ENCODE data around the gene WDR6. TPM values are rescaled to one million over a fixed set of nuclear protein-coding genes. Genes with fewer than 3 reads are reported as not detected.

WDR6 gene
- total RNA-seq, 1 donor from 2014 or later: 54.3 TPM

DNA sequence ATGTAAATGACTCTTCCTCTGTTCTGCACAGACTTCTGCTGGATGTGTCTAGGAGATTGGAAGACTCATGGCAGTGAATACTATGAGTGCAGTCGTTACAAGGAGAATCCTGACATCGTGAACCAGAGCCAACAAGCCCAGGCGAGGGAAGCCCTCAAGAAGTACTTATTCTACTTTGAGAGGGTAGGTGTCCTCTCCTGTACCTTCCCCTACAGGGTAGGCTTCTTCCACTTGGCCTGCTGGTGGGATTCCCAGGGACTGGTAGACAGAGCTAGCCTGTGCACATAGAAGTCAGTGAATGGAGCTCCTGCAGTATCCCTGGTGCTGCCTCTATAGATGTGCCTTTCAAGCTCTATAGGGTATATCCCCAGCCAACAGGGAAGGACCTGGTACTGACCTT, 27.7 kb upstream of the WDR6 start:
- Histone ChIP-seq H3K9ac (ENCODE audit: low read depth in 1 of 3, low read length in 3 of 3) (no peak overlapping the region), H3K4me1 (ENCODE audit: control insufficient read depth in 3 of 3, insufficient read depth in 3 of 3, low read length in 3 of 3) (no peaks in the 10 kb centered on the region), H3K27ac (ENCODE audit: low read depth, low read length) (no peak overlapping the region), H3K9me3 (ENCODE audit: control insufficient read depth in 3 of 3, low read length in 3 of 3) (no peaks in the 10 kb centered on the region), H3K36me3 (ENCODE audit: control insufficient read depth in 3 of 3, insufficient read depth in 3 of 3, low read length in 3 of 3) (peaks cover 66 to 89% (median 74%) of the 10 kb centered on the region in 3 donors), H3K27me3 (ENCODE audit: control insufficient read depth in 3 of 3, insufficient read depth in 3 of 3, low read length in 3 of 3) (no peaks in the 10 kb centered on the region), H3K4me3 (ENCODE audit: low read length in 3 of 3) (no peak overlapping the region)

- H3K27ac ChIP-seq (ENCODE audit: low read depth, low read length): no peak overlapping the region
- H3K9ac ChIP-seq (ENCODE audit: low read depth in 1 of 3, low read length in 3 of 3): no peak overlapping the region
Measured at GRCh38 chr3:48980295-48980694, 26.9 kb upstream of the WDR6 start.

GRCh38 chr3:48982016-48982415, 25.2 kb upstream of the WDR6 start:
- no peak overlapping the region for H3K4me3 ChIP-seq (ENCODE audit: low read length in 3 of 3)
- no peaks in the 10 kb centered on the region for H3K27me3 ChIP-seq (ENCODE audit: control insufficient read depth in 3 of 3, insufficient read depth in 3 of 3, low read length in 3 of 3)
- peaks cover 58 to 79% (median 76%) of the 10 kb centered on the region in 3 donors for H3K36me3 ChIP-seq (ENCODE audit: control insufficient read depth in 3 of 3, insufficient read depth in 3 of 3, low read length in 3 of 3)
- no peak overlapping the region for H3K9ac ChIP-seq (ENCODE audit: low read depth in 1 of 3, low read length in 3 of 3)
- H3K27ac ChIP-seq (ENCODE audit: low read depth, low read length): no peak overlapping the region
- H3K4me1 ChIP-seq (ENCODE audit: control insufficient read depth in 3 of 3, insufficient read depth in 3 of 3, low read length in 3 of 3): no peaks in the 10 kb centered on the region
- no peaks in the 10 kb centered on the region for H3K9me3 ChIP-seq (ENCODE audit: control insufficient read depth in 3 of 3, low read length in 3 of 3)

More at GRCh38 chr3:48980295-48980694, 26.9 kb upstream of the WDR6 start:
- H3K27me3 ChIP-seq (ENCODE audit: control insufficient read depth in 3 of 3, insufficient read depth in 3 of 3, low read length in 3 of 3): no peaks in the 10 kb centered on the region
- H3K9me3 ChIP-seq (ENCODE audit: control insufficient read depth in 3 of 3, low read length in 3 of 3): no peaks in the 10 kb centered on the region
- peaks cover 64 to 85% (median 74%) of the 10 kb centered on the region in 3 donors for H3K36me3 ChIP-seq (ENCODE audit: control insufficient read depth in 3 of 3, insufficient read depth in 3 of 3, low read length in 3 of 3)
- H3K4me1 ChIP-seq (ENCODE audit: control insufficient read depth in 3 of 3, insufficient read depth in 3 of 3, low read length in 3 of 3): no peaks in the 10 kb centered on the region
- H3K4me3 ChIP-seq (ENCODE audit: low read length in 3 of 3): no peak overlapping the region

DNA sequence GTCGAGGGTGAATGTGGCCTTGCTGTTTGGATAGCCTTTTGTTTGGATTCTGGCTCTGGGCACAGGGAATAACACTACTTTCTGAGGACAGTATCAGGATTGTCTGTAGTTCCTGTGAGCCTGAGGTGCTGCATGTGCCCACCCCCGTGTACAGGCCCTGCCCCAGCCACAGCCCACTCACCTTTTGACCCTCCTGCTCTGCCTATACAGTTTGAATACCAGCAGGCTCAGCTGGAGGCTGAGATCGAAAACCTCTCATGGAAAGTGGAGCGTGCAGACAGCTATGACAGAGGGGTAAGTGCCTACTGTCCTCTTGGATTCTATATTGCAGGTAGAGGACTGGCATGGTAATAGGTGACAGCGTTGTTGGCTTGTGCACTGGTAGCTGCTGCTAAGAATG, 24.5 kb upstream of the WDR6 start:
- Histone ChIP-seq H3K27ac (ENCODE audit: low read depth, low read length) (no peak overlapping the region), H3K4me3 (ENCODE audit: low read length in 3 of 3) (no peak overlapping the region), H3K9me3 (ENCODE audit: control insufficient read depth in 3 of 3, low read length in 3 of 3) (no peaks in the 10 kb centered on the region), H3K9ac (ENCODE audit: low read depth in 1 of 3, low read length in 3 of 3) (no peak overlapping the region), H3K27me3 (ENCODE audit: control insufficient read depth in 3 of 3, insufficient read depth in 3 of 3, low read length in 3 of 3) (no peaks in the 10 kb centered on the region), H3K4me1 (ENCODE audit: control insufficient read depth in 3 of 3, insufficient read depth in 3 of 3, low read length in 3 of 3) (no peaks in the 10 kb centered on the region), H3K36me3 (ENCODE audit: control insufficient read depth in 3 of 3, insufficient read depth in 3 of 3, low read length in 3 of 3) (peaks cover 54 to 73% (median 72%) of the 10 kb centered on the region in 3 donors)

DNA sequence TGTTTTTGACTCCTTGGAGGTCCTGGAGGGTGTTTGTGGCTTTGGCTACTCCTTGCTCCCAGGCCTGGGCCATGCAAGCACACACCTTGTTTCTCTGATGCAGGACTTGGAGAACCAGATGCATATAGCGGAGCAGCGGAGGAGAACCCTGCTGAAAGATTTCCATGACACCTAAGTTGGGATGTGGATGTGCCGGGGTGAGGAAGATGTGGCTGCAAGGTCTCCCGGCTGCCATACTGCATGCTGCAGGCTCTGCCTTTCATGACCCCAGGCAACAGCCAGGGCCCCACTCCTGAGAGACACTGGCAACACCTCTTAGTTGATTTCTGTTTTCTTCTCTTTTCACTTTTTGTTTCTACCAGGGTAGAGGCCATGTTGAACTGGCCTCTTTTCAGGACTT, 24.1 kb upstream of the WDR6 start:
- H3K27ac ChIP-seq (ENCODE audit: low read depth, low read length): no peak overlapping the region

GRCh38 chr3:48984663-48985062, 22.5 kb upstream of the WDR6 start:
- Histone ChIP-seq H3K9me3 (ENCODE audit: control insufficient read depth in 3 of 3, low read length in 3 of 3) (no peaks in the 10 kb centered on the region), H3K27me3 (ENCODE audit: control insufficient read depth in 3 of 3, insufficient read depth in 3 of 3, low read length in 3 of 3) (no peaks in the 10 kb centered on the region), H3K9ac (ENCODE audit: low read depth in 1 of 3, low read length in 3 of 3) (peak overlapping the region in 1 of 3 donors; percentile 4), H3K36me3 (ENCODE audit: control insufficient read depth in 3 of 3, insufficient read depth in 3 of 3, low read length in 3 of 3) (peaks cover 44 to 60% (median 57%) of the 10 kb centered on the region in 3 donors), H3K27ac (ENCODE audit: low read depth, low read length) (no peak overlapping the region), H3K4me3 (ENCODE audit: low read length in 3 of 3) (no peak overlapping the region), H3K4me1 (ENCODE audit: control insufficient read depth in 3 of 3, insufficient read depth in 3 of 3, low read length in 3 of 3) (peaks cover 8 to 9% (median 9%) of the 10 kb centered on the region in 3 donors)

More for the DNA sequence above, 24.1 kb upstream of the WDR6 start:
- peaks cover 54 to 69% (median 68%) of the 10 kb centered on the region in 3 donors for H3K36me3 ChIP-seq (ENCODE audit: control insufficient read depth in 3 of 3, insufficient read depth in 3 of 3, low read length in 3 of 3)
- no peaks in the 10 kb centered on the region for H3K4me1 ChIP-seq (ENCODE audit: control insufficient read depth in 3 of 3, insufficient read depth in 3 of 3, low read length in 3 of 3)
- no peak overlapping the region for H3K4me3 ChIP-seq (ENCODE audit: low read length in 3 of 3)
- no peaks in the 10 kb centered on the region for H3K27me3 ChIP-seq (ENCODE audit: control insufficient read depth in 3 of 3, insufficient read depth in 3 of 3, low read length in 3 of 3)
- no peak overlapping the region for H3K9ac ChIP-seq (ENCODE audit: low read depth in 1 of 3, low read length in 3 of 3)
- H3K9me3 ChIP-seq (ENCODE audit: control insufficient read depth in 3 of 3, low read length in 3 of 3): no peaks in the 10 kb centered on the region

GRCh38 chr3:48985831-48986376, 21.3 kb upstream of the WDR6 start:
- Histone ChIP-seq H3K4me3 (ENCODE audit: low read length in 3 of 3) (no peak overlapping the region), H3K9me3 (ENCODE audit: control insufficient read depth in 3 of 3, low read length in 3 of 3) (no peaks in the 10 kb centered on the region), H3K27me3 (ENCODE audit: control insufficient read depth in 3 of 3, insufficient read depth in 3 of 3, low read length in 3 of 3) (no peaks in the 10 kb centered on the region), H3K9ac (ENCODE audit: low read depth in 1 of 3, low read length in 3 of 3) (no peak overlapping the region), H3K36me3 (ENCODE audit: control insufficient read depth in 3 of 3, insufficient read depth in 3 of 3, low read length in 3 of 3) (peaks cover 35 to 51% (median 45%) of the 10 kb centered on the region in 3 donors), H3K27ac (ENCODE audit: low read depth, low read length) (no peak overlapping the region), H3K4me1 (ENCODE audit: control insufficient read depth in 3 of 3, insufficient read depth in 3 of 3, low read length in 3 of 3) (peaks cover 10 to 19% (median 13%) of the 10 kb centered on the region in 3 donors)

- H3K9me3 ChIP-seq (ENCODE audit: control insufficient read depth in 3 of 3, low read length in 3 of 3): no peaks in the 10 kb centered on the region
- H3K4me1 ChIP-seq (ENCODE audit: control insufficient read depth in 3 of 3, insufficient read depth in 3 of 3, low read length in 3 of 3): peaks cover 25 to 33% (median 28%) of the 10 kb centered on the region in 3 donors
- peaks cover 11 to 24% (median 15%) of the 10 kb centered on the region in 3 donors for H3K36me3 ChIP-seq (ENCODE audit: control insufficient read depth in 3 of 3, insufficient read depth in 3 of 3, low read length in 3 of 3)
- H3K9ac ChIP-seq (ENCODE audit: low read depth in 1 of 3, low read length in 3 of 3): peak overlapping the region; percentile 73 to 92 (median 79)
- peak overlapping the region; percentile 87 for H3K27ac ChIP-seq (ENCODE audit: low read depth, low read length)
- no peaks in the 10 kb centered on the region for H3K27me3 ChIP-seq (ENCODE audit: control insufficient read depth in 3 of 3, insufficient read depth in 3 of 3, low read length in 3 of 3)
- H3K4me3 ChIP-seq (ENCODE audit: low read length in 3 of 3): peak overlapping the region; percentile 80 to 91 (median 88)
Measured at GRCh38 chr3:48989126-48989795, 17.9 kb upstream of the WDR6 start.

- H3K4me1 ChIP-seq (ENCODE audit: control insufficient read depth in 3 of 3, insufficient read depth in 3 of 3, low read length in 3 of 3): peaks cover 25 to 33% (median 28%) of the 10 kb centered on the region in 3 donors
- no peaks in the 10 kb centered on the region for H3K9me3 ChIP-seq (ENCODE audit: control insufficient read depth in 3 of 3, low read length in 3 of 3)
- H3K27ac ChIP-seq (ENCODE audit: low read depth, low read length): peak within 1 kb of the TSS; percentile 87
- H3K27me3 ChIP-seq (ENCODE audit: control insufficient read depth in 3 of 3, insufficient read depth in 3 of 3, low read length in 3 of 3): no peaks in the 10 kb centered on the region
- peak within 1 kb of the TSS; percentile 82 to 91 (median 88) for H3K4me3 ChIP-seq (ENCODE audit: low read length in 3 of 3)
- peaks cover 7 to 16% (median 10%) of the 10 kb centered on the region in 3 donors for H3K36me3 ChIP-seq (ENCODE audit: control insufficient read depth in 3 of 3, insufficient read depth in 3 of 3, low read length in 3 of 3)
- peak within 1 kb of the TSS; percentile 80 to 92 (median 86) for H3K9ac ChIP-seq (ENCODE audit: low read depth in 1 of 3, low read length in 3 of 3)
Measured at GRCh38 chr3:48989796-48990635, 17.2 kb upstream of the WDR6 start, which contains the start of gene P4HTM. Gene P4HTM (plus strand): TSS chr3:48990241. CDS start chr3:48990257, 16 bp downstream.

Measured in skeletal muscle tissue (tissue), 4 donors.